COR-L47 (cell line): Measurements from ENCODE around the gene PRDM4.

Experiments used
- DNase-seq: peaks from one replicate; lab custom pipeline; 2025; lab: John Stamatoyannopoulos, UW

PRDM4 gene

DNA sequence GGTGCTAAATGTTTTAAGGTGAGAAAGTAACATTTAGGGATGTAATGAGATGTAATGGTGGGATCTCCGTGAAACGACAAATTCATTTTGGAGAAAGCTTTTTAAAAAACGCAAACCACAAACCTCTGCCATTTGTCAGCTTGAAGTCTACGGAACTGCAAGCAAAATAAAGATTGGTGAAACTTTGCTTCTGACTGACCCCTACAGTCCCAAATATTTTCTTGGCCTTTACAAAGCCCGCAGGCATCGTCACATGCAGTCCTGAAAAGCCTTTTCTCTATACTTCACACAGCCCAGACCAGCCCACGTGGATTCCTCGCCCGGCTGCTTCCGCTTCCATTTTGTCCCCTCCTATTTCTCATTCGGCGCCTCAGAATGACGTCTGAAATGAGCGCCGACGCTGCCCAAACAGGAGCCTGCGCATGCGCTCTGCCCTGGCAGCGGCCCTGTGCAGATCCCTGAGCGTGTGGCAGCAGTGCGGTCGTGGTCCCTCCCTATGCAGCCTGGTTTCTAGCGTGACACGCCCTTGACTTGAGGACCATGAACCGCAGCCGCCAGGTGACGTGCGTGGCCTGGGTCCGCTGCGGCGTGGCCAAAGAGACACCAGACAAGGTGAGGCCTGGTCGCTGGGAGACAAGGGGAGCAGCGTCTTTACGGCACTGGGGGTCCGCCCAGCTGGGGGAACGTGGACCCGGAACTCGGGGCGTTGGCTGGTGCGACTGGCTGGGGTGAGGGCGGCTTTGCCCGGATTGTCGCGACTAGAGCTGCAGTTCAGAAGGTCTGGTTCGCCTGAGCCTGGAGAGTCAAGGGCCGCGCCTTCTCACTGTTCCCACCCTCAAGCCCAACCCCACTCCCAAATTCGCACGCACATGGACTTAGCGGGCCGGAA is 75.3 kb downstream of the PRDM4 start, which contains the start of gene PWP1:
Gene PWP1 (plus strand): TSS at position 440 of the 889 bp plus-strand sequence. CDS start 101 bp downstream, at position 541.
- DNase-seq: peak; percentile 94

DNA sequence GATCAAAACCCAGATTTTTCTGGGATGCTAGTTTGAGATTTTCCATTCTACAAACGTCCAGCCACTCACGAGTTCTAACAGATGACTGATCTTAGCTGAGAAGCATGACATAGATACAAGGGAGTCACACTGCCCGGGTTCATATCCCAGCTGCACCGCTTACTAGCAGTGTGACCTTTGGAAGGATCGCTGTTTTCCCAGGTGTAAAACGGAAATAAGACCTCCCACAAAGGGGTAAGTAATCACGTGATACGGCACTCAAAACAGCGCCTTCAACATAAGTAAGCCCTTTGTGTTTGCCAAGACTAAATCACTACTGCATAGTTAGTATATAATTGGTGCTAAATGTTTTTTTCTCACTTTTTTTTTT is 76.0 kb downstream of the PRDM4 start:
- DNase-seq: peak; percentile 46

DNA sequence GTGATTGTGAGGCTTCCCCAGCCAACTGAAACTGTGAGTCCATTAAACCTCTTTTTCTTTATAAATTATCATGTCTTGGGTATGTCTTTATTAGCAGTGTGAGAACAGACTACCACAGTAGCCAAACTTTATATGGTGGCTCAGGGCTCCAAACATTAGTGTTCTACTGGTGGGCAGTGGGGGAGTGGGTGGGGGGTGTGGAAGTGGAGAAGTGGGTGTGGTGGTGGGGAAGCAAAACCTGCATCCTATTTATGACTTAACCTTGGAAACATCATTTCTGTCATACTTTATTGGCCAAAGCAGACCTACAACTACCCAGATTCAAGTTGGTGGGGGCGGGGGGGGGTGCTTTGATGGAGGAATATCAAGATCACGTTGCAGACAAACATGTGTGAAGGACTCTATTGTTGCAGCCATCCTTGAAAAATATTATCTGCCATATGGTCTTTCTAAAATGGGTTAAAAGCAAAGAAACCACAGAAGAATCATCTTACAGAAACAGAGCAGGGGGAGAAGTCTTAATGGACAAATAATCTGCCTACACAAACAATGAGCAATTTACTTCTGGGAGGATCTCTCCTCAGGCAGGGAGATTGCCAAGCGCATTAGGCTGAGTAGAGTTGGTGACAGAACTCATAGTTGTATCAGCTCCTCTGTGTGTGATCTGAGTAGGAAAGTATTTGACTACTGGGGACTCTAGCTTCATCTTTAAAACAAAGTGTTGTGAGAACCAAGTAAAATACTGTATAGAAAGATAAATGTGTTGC is 76.7 kb downstream of the PRDM4 start:
- no peak for DNase-seq
